Activated naive CD8-positive, alpha-beta T cell treated with anti-CD3 and anti-CD28 coated beads for 36 hours (primary cell): Measurements from ENCODE around the gene AKT3. TPM values are rescaled to one million over a fixed set of nuclear protein-coding genes. Genes with fewer than 3 reads are reported as not detected.
A peak's percentile ranks its signal among the peaks of the same experiment; 100 is the strongest.
"Not testable (repeated sequence)": the region's sequence is repeated elsewhere in the genome, so short reads cannot be mapped to it uniquely, and the experiment has no call there.

ENCODE experiments used
- DNase-seq: peaks from one replicate; pipeline ENCODE4 v3.0.0; 2021
- H3K27ac Mint-ChIP-seq: one replicate; pipeline ENCODE4 v1.8.0; 2022; ENCODE audit warnings: mild to moderate bottlenecking, moderate library complexity, mixed read lengths
- H3K27me3 Mint-ChIP-seq: one replicate; pipeline ENCODE4 v1.8.0; 2022; ENCODE audit warnings: mild to moderate bottlenecking, mixed read lengths
- H3K36me3 Mint-ChIP-seq: one replicate; pipeline ENCODE4 v1.8.0; 2021; ENCODE audit warnings: mild to moderate bottlenecking, mixed read lengths
- H3K4me1 Mint-ChIP-seq: one replicate; pipeline ENCODE4 v1.8.0; 2021; ENCODE audit warnings: mixed read lengths
- H3K4me3 Mint-ChIP-seq: one replicate; pipeline ENCODE4 v1.8.0; 2022; ENCODE audit warnings: mild to moderate bottlenecking, moderate library complexity, mixed read lengths
- H3K9me3 Mint-ChIP-seq: one replicate; pipeline ENCODE4 v1.8.0; 2022; ENCODE audit warnings: mixed read lengths
- total RNA-seq, 2 experiments: library from RNA; stranded (reverse); gene quantifications; one replicate each; pipeline ENCODE4 v1.2.3, GENCODE V29; 2021

AKT3 gene
- total RNA-seq, 2 experiments from 2014 or later = 19.1 to 21.5 TPM

DNA sequence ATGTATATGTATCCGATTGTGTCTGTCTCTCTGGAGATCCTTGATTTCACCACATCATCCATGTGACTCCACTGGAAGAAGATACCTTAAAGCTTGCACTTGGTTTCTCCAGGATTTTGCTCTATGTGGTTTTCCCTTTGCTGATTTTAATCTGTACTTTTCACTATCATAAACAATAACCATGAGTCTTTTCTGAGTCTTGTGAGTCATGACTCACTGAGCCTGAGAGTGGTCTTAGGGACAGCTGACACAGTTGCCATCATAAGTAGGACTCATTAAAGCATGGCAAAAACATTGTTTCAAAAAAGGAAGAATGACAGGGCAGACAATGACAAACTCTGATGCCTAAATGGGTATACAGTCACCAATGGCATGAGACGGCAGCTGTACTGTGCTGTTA, 226.2 kb downstream of the AKT3 start:
- Mint-ChIP-seq H3K4me1 (no peaks in the 10 kb centered on the region), H3K9me3 (peaks cover 18% of the 10 kb centered on the region), H3K27me3 (no peaks in the 10 kb centered on the region), H3K4me3 (no peak overlapping the region), H3K27ac (no peak overlapping the region), H3K36me3 (peaks cover 68% of the 10 kb centered on the region)
- no peak for DNase-seq

DNA sequence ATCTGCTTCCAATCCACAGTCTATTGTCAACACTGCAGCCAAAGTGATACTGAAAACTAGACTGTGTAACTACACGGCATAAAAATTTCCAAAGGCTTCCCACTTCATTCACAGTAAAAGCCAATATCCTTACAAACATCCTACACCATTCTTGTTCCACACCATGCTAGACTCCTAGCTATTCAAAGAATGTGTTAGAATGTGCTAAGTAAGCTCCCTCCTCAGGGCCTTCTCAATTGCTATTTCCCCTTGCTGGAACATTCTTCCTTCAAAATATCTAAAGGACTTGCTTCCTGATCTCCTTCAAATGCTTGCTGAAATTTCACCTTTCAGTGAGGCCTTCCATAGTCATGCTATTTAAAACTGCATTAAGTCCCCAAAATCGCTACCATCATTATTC, 228.1 kb downstream of the AKT3 start:
- Mint-ChIP-seq H3K27me3 (no peaks in the 10 kb centered on the region), H3K4me1 (no peaks in the 10 kb centered on the region), H3K4me3 (no peak overlapping the region), H3K27ac (no peak overlapping the region), H3K36me3 (peaks cover 51% of the 10 kb centered on the region), H3K9me3 (peaks cover 18% of the 10 kb centered on the region)
- DNase-seq = no peak

DNA sequence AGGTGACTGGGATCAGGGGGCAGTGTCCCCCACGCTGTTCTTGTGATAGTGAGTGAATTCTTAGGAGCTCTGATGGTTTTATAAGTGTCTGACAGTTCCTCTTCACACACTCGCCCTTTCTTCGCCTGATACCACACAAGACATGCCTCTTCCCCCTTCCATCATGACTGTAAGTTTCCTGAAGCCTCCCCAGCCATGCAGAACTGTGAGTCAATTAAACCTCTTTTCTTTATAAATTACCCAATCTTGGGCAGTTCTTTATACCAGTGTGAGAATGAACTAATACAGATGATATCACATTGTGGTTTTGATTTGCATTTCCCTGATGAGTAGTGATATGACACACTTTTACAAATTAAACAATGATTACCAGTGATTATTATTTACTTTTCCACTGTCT, 229.9 kb downstream of the AKT3 start:
- Mint-ChIP-seq H3K27ac (no peak overlapping the region), H3K4me1 (peaks cover 2% of the 10 kb centered on the region), H3K27me3 (no peaks in the 10 kb centered on the region), H3K9me3 (peaks cover 15% of the 10 kb centered on the region), H3K36me3 (peaks cover 38% of the 10 kb centered on the region), H3K4me3 (no peak overlapping the region)
- no peak for DNase-seq

DNA sequence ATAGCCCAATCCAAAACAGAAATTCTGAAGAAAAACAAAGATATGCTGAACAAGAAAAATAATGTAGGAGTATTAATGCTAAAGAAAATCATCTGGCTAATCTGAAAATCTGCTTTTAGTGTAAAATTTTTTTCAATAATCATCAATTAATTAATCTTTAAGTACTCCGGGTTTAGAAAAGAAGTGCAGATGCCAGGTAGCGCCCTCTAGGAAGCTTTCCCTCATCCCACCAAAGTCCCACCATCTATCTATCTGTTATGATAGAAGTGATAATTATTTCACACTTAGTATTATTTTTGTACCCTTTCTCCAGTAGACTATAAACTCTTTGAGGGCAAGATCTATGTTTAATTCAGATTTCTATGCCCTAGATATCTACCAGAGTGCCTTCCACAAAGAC, 240.3 kb downstream of the AKT3 start:
- DNase-seq = no peak
- H3K4me1 Mint-ChIP-seq = no peaks in the 10 kb centered on the region
- no peak overlapping the region for H3K27ac Mint-ChIP-seq
- no peak overlapping the region for H3K4me3 Mint-ChIP-seq
- H3K27me3 Mint-ChIP-seq = no peaks in the 10 kb centered on the region
- H3K36me3 Mint-ChIP-seq = peaks cover 31% of the 10 kb centered on the region
- no peaks in the 10 kb centered on the region for H3K9me3 Mint-ChIP-seq

DNA sequence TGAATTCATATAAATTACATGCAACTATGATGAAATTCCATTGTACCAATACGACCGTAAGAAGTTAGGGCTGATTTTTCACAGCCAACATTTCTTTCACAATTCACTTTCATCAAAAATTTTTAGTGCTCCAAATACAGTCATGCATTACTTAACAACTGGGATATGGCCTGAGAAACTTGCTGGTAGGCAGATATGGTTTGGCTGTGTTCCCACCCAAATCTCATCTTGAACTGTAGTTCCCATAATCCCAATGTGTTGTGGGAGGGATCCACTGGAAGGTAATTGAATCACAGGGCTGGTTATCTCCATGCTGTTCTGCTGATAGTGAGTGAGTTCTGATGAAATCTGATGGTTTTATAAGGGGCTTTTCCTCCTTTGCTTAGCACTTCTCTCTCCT, 244.4 kb downstream of the AKT3 start:
- Mint-ChIP-seq H3K9me3 (peaks cover 12% of the 10 kb centered on the region), H3K36me3 (peaks cover 51% of the 10 kb centered on the region), H3K4me3 (no peak overlapping the region), H3K27me3 (no peaks in the 10 kb centered on the region), H3K27ac (no peak overlapping the region), H3K4me1 (no peaks in the 10 kb centered on the region)
- DNase-seq = no peak

DNA sequence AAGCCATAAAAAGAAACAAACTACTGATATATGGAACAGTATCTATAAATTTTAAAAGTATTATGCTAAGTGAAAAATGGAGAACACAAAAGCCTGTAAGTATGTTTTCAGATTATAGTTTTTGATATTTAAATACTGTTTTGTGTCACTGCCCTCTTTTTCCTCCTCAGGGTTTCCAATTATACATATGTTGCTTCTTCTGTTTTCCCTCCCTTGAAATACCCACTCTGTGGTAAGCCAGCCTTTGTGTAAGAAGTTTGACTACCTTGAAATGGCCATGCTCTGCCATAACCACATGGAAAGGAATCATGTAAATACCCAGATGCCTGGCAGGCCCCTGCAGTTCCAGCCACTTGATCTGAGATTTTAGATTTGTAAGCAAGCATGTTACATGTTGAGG, 248.3 kb downstream of the AKT3 start:
- Mint-ChIP-seq H3K9me3 (peaks cover 12% of the 10 kb centered on the region), H3K27ac (no peak overlapping the region), H3K27me3 (no peaks in the 10 kb centered on the region), H3K4me1 (peaks cover 16% of the 10 kb centered on the region), H3K36me3 (peaks cover 47% of the 10 kb centered on the region), H3K4me3 (no peak overlapping the region)
- DNase-seq = no peak

DNA sequence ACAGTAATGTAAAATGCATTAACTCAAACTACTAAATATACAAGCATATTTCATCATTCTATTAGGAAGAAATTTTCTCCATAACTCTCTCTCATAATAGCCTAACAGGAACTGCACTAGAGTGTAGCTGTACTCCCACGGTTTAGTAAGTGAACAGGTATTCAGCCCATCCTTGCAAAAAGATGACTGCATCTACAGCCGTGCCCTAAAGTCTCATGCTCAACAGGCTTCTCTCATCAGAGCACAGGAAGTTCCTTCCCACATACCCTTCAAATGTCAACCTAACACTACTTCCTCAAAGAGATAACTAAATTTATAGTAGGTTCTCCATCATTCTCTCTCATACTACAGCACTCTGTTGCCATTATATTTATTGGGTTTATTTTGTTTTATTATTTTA, 251.6 kb downstream of the AKT3 start:
- Mint-ChIP-seq H3K4me1 (peaks cover 26% of the 10 kb centered on the region), H3K9me3 (peaks cover 10% of the 10 kb centered on the region), H3K27ac (peak overlapping the region; percentile 59), H3K27me3 (no peaks in the 10 kb centered on the region), H3K4me3 (no peak overlapping the region), H3K36me3 (peaks cover 36% of the 10 kb centered on the region)
- DNase-seq = peak; percentile 26

DNA sequence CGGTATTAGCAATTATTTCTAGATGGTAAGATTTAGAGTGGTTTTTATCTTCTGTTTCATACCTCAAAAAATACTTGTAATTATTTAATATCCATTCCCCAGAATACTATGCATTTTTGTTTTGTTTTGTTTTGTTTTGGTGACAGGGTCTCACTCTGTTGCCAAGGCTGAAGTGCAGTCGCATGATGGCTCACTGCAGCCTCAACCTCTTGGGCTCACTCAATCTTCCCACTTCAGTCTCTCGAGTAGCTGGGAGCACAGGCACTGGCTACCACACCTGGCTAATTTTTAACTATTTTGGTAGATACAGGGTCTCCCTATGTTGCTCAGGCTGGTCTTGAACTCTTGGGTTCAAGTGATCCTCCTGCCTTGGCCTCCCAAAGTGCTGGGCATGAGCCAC, 252.7 kb downstream of the AKT3 start:
- no peak for DNase-seq
- Mint-ChIP-seq H3K27ac (peak overlapping the region; percentile 76), H3K36me3 (peaks cover 34% of the 10 kb centered on the region), H3K9me3 (peaks cover 6% of the 10 kb centered on the region), H3K4me3 (no peak overlapping the region), H3K27me3 (no peaks in the 10 kb centered on the region), H3K4me1 (peaks cover 26% of the 10 kb centered on the region)

DNA sequence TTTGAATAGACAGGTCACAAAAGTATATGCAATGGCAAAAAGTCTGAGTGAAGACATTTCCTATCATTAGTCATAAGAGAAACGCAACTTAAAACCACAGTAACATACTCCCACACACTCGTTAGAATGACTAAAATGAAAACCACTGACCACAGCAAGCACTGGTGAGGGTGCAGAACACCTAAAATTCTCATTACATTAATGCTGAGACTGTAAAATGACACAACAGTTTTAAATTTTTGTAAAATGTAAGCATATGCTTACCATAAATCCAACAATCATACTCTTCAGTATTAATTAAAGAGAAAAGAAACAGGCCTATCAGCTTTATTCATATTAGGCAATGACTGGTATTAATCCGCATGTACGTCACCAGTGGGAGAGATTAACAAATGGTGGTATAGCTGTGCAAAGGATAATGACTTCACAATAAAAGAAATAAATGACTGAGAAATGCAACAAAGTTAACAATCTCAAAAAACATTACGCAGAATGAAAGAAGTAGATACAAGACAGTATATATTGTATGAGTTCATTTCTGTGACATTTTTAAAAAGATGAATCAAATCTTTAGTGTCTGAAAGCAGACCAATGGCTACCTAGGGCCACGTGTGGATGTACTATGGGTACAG, 253.5 kb downstream of the AKT3 start:
- Mint-ChIP-seq H3K27me3 (no peaks in the 10 kb centered on the region), H3K27ac (peak overlapping the region; percentile 82), H3K4me3 (no peak overlapping the region)

DNA sequence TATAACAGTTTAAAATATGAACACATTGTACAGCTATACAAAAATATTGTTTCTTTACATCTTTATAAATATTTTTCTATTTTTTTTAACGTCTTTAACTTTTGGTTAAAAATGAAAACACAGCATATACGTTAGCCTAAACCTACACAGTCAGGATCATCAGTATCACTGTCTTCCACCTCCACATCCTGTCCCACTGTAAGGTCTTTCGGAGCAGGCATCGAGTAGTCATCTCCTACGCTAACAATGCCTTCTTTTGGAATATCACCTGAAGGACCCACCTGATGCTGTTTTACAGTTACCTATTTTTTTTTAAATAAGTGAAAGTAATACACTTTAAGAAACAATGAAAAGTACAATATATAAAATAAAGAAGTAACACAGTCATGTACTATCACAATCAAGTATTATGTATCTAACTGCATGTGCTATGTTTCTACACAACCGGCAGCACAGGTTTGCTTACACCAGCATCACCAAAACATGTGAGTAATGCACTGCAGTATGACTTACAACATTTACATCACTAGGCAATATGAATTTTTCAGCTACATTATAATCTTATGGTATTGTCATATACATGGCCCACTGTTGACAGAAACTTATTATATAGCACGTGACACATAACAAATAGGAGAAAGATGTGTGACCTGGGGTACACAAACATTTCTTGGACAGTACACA, 254.4 kb downstream of the AKT3 start:
- no peak for DNase-seq
- peaks cover 11% of the 10 kb centered on the region for H3K9me3 Mint-ChIP-seq
- H3K4me1 Mint-ChIP-seq = peaks cover 26% of the 10 kb centered on the region
- H3K27ac Mint-ChIP-seq = peak overlapping the region; percentile 82
- no peaks in the 10 kb centered on the region for H3K27me3 Mint-ChIP-seq
- peak overlapping the region; percentile 32 for H3K4me3 Mint-ChIP-seq
- H3K36me3 Mint-ChIP-seq = peaks cover 39% of the 10 kb centered on the region

More for the DNA sequence above, 253.5 kb downstream of the AKT3 start:
- DNase-seq = peak; percentile 33
- Mint-ChIP-seq H3K36me3 (peaks cover 37% of the 10 kb centered on the region), H3K9me3 (peaks cover 4% of the 10 kb centered on the region), H3K4me1 (peaks cover 26% of the 10 kb centered on the region)

DNA sequence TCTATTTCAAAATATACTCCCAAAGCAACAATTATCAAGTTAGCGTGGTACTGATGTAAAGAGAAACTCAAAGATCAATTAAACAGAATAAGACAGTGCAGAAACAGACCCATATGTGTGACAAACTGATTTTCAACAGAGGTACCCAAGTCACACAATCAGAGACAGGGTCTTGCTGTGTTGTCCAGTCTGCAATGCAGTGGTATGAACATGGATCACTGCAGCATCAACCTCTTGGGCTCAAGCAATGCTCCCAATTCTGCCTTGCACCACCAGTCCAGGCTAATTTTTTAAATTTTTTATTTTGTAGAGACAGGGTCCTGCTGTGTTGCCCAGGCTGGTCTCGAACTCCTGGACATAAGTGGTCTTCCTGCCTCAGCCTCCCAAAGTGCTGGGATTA, 255.6 kb downstream of the AKT3 start:
- Mint-ChIP-seq H3K9me3 (peaks cover 19% of the 10 kb centered on the region), H3K4me3 (no peak overlapping the region), H3K36me3 (peaks cover 44% of the 10 kb centered on the region), H3K27ac (no peak overlapping the region), H3K27me3 (no peaks in the 10 kb centered on the region), H3K4me1 (peaks cover 26% of the 10 kb centered on the region)
- DNase-seq = no peak

DNA sequence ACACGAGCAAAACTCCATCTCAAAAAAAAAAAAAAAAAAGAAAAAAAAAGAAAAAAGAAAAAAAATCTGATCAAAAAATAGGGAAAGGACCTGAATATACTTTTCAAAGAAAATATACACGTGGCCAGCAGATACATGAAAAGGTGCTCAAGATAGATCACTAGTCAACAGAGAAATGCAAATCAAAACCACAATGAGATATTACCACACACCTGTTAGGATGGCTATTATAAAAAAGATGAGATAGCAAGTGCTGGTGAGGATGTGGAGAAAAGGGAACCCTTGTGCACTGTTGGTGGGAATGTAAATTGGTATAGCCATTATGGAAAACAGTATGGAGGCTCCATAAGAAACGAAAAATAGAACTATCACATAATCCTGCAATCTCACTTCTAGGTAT, 260.8 kb downstream of the AKT3 start:
- H3K27ac Mint-ChIP-seq, H3K4me1 Mint-ChIP-seq, H3K4me3 Mint-ChIP-seq, H3K27me3 Mint-ChIP-seq, DNase-seq: not testable (repeated sequence)
- peaks cover 29% of the 10 kb centered on the region for H3K9me3 Mint-ChIP-seq
- peaks cover 69% of the 10 kb centered on the region for H3K36me3 Mint-ChIP-seq

DNA sequence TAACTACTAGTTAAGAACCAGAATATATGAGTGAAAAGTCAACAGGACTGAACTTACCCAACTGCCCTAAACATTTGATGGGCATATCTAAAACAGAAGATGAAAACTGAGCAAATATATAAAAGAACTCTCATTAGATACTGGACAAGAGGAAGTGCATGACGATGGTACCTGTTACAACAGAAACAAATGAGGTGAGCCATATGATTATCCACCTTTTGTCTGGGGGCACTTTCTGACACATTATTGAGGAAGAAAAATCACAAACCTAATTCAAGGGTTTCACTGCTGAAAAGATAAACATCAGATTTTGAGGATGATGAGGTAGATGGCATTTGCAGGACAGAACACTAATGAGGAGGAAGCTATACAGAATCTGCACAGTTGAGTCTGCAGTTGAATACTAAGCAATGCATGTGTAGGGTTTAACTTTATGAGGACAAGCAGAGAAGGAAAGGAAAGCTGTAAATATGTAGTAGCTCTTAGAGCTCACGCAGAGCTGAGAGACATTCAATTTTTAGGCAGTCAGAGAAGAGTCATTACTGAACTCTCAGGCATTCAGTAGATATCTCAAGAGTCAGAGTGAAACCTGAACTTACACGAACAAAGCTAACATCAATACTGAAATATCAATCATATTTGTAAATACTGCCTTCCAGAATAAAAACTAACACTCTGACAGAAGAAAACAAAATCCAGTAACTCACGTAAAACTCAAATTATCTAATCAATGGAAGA, 262.1 kb downstream of the AKT3 start:
- Mint-ChIP-seq H3K4me3 (no peak overlapping the region), H3K36me3 (peaks cover 77% of the 10 kb centered on the region)

DNA sequence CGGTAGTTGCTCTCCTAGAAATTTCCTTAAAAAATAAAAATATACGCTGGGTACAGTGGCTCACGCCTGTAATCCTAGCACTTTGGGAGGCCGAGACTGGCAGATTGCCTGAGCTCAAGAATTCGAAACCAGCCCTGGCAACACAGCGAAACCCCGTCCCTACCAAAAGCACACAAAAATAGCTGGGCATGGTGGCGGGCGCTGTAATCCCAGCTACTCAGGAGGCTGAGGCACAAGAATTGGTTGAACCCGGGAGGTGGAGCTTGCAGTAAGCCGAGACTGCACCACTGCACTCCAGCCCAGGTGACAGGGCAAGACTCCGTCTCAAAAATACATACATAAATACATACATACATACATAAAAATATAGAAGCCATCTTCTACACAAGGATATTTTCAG, 262.8 kb downstream of the AKT3 start:
- Mint-ChIP-seq H3K27ac (no peak overlapping the region), H3K9me3 (peaks cover 45% of the 10 kb centered on the region), H3K4me1 (peaks cover 3% of the 10 kb centered on the region), H3K27me3 (no peaks in the 10 kb centered on the region), H3K4me3 (no peak overlapping the region), H3K36me3 (peaks cover 76% of the 10 kb centered on the region)
- no peak for DNase-seq

More for the DNA sequence above, 262.1 kb downstream of the AKT3 start:
- Mint-ChIP-seq H3K27me3 (no peaks in the 10 kb centered on the region), H3K27ac (no peak overlapping the region), H3K4me1 (peaks cover 3% of the 10 kb centered on the region), H3K9me3 (peaks cover 41% of the 10 kb centered on the region)
- no peak for DNase-seq

DNA sequence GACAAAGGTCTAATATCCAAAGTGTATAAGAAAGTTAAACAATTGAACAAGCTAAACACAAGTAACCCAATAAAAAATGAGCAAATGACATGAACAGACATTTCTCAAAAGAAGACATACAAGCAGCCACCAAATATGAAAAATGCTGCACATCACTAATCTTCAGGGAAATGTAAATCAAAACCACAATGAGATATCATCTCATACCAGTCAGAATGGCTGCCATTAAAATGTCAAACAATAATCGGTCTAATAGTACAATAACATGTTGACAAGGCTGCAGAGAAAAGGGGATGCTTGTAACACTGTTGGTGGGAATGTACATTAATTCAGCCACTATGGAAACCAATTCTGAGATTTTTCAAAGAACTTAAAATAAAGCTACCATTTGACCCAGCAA, 264.1 kb downstream of the AKT3 start:
- Mint-ChIP-seq H3K27ac (no peak overlapping the region), H3K4me3 (no peak overlapping the region), H3K36me3 (peaks cover 76% of the 10 kb centered on the region), H3K9me3 (peaks cover 46% of the 10 kb centered on the region), H3K4me1 (peaks cover 3% of the 10 kb centered on the region), H3K27me3 (no peaks in the 10 kb centered on the region)
- DNase-seq = no peak
